ENCODE results near the gene GTF3C4.

Gene GTF3C4

DNA sequence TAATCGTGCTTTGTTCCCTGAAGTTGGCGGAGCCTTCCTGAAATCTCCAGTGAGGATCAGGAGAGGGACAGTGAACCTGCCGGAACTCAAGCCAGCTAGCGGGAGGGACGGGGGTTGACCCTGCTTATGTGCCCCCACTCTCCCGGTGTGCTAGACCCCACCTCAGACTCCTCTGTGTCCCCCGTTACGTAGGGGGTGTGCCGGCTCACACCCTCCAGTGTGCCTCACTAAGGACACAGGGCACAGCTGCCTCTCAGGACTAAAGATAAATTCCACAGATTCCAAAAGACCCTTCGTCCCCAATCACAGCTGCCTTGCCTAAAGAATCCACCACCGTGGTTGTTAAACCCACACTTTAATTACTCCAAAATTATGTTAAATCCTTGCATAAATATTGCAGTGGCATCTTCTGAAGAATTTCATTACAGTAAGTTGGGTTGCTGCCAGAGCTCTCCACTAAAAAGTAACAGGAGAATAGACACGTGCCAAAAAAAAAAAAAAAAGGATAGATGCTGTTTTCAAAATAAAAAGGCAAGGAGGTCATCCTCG is 73.7 kb downstream of the GTF3C4 start:
- DNase-seq, result no peak
- H2BK120ac ChIP-seq (ENCODE audit: low read depth, low read length), result no peak overlapping the region
- H2AFZ ChIP-seq (ENCODE audit: low read depth, low read length), result no peak overlapping the region
- H3K4ac ChIP-seq (ENCODE audit: low read depth in 1 of 2, low read length in 2 of 2), result no peak overlapping the region
- H3K9me3 ChIP-seq (ENCODE audit: control insufficient read depth, low read length), result no peaks in the 10 kb centered on the region
- H3K4me1 ChIP-seq (ENCODE audit: control insufficient read depth, insufficient read depth, low read depth, low read length), result no peaks in the 10 kb centered on the region
- H3K27ac ChIP-seq (ENCODE audit: low read length, poor library complexity, severe bottlenecking), result no peak overlapping the region
- peak overlapping the region in 1 of 2 experiments; percentile 34 for H3K23ac ChIP-seq (ENCODE audit: low read length in 2 of 2)
- H4K8ac ChIP-seq (ENCODE audit: low read length), result no peak overlapping the region
- H3K18ac ChIP-seq (ENCODE audit: low read depth in 1 of 2, low read length in 2 of 2), result no peak overlapping the region
- H3K9ac ChIP-seq (ENCODE audit: low read length), result no peak overlapping the region
- no peak overlapping the region for H2BK12ac ChIP-seq (ENCODE audit: low read length in 2 of 2)
- no peak overlapping the region for H3K4me3 ChIP-seq (ENCODE audit: insufficient read depth in 1 of 2, low read depth in 1 of 2, low read length in 2 of 2)
- H2BK5ac ChIP-seq (ENCODE audit: low read depth, low read length, poor library complexity, severe bottlenecking), result no peak overlapping the region
- no peak overlapping the region for H2BK15ac ChIP-seq (ENCODE audit: low read depth, poor library complexity, severe bottlenecking)
- WGBS, result 64% methylated on average over 13 of the region's 13 CpGs
- no peak overlapping the region for H2AK5ac ChIP-seq (ENCODE audit: low read length, severe bottlenecking)
- H3K36me3 ChIP-seq (ENCODE audit: control insufficient read depth in 1 of 2, insufficient read depth in 2 of 2, low read depth in 1 of 2, low read length in 2 of 2), result no peaks in the 10 kb centered on the region
- no peaks in the 10 kb centered on the region for H3K79me1 ChIP-seq (replicated peaks; ENCODE audit: low read length, poor library complexity, severe bottlenecking)
- H3K27me3 ChIP-seq (ENCODE audit: control insufficient read depth in 1 of 2, insufficient read depth in 1 of 2, low read length in 2 of 2), result peaks cover 57 to 70% of the 10 kb centered on the region in 2 experiments
- no peak overlapping the region for H3K14ac ChIP-seq (ENCODE audit: low read length in 2 of 2)
- H4K91ac ChIP-seq (ENCODE audit: low read length), result no peak overlapping the region
- H3K4me2 ChIP-seq (ENCODE audit: low read length, poor library complexity, severe bottlenecking), result no peak overlapping the region

All from mesenchymal stem cell (in vitro differentiated cells and primary cell).